A549 treated with AZD2906 at 1 μM for 4 hours (cell line): Measurements from ENCODE around the gene ZFP57. TPM values are rescaled to one million over a fixed set of nuclear protein-coding genes. Genes with fewer than 3 reads are reported as not detected.

Source experiments
- total RNA-seq: library from RNA; stranded (reverse); fragments of 200-300 nt; extraction: Qiagen RNA extraction; gene quantifications from 5 replicates; pipeline ENCODE4 v1.2.3, GENCODE V29; 2022

Gene ZFP57
- not detected in 5 replicates for total RNA-seq

GRCh38 chr6:29680904-29681303 lies at the start of gene ZFP57:
Gene ZFP57 (minus strand): TSS chr6:29681152. CDS start chr6:29677003, 4,149 bp downstream.

DNA sequence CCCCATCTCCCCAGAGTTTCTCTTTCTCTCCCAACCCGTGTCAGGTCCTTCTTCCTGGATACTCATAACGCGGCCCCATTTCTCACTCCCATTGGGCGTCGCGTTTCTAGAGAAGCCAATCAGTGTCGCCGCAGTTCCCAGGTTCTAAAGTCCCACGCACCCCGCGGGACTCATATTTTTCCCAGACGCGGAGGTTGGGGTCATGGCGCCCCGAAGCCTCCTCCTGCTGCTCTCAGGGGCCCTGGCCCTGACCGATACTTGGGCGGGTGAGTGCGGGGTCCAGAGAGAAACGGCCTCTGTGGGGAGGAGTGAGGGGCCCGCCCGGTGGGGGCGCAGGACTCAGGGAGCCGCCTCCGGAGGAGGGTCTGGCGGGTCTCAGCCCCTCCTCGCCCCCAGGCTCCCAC lies 42.3 kb upstream of the ZFP57 start, which contains the start of gene HLA-F:
Gene HLA-F, plus strand, starts transcription at position 173 of the 404 bp plus-strand sequence. Its CDS starts 30 bp downstream, at position 203.

GRCh38 chr6:29656798-29657197 lies 24.2 kb downstream of the ZFP57 start, which contains the start of gene MOG:
Gene MOG (plus strand): TSS chr6:29657092. CDS start chr6:29657210, 118 bp downstream.

DNA sequence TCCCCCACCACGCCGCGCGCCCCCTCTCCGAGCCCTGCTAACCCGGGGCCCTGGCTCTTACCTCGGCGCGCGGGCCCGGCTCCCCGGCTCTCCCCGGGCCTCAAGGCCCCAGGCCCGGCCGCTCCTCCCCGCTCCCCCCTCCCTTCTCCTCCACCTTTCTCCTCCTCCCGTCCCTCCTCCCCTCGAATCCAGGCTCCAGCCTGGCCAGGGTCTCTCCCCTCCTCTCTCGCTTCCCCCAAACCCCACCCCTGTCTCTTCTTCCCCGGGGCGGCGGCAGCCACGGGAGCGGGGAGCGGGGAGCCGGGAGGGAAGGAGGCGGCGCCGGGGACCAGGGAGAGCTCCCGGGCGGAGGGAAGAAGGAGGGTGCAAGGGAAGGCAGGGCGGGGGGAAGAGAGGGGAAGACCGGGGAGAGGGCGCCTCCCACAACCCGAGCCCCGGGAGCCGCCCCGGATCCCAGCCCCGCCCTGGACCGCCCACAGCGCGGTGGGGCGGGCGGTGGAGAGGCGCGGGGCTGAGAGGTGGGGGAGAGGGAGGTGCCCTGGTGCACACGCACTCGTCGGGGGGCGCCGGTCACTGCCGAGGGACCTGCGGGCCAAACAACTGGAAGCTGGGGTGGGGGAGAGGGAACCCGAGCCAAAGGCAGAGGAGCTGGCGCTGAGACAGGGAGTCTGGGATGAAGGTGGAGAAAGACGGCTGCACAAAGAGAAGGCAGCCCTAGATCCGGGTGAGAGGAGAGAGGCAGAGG lies 48.0 kb downstream of the ZFP57 start, which contains the start of gene GABBR1:
Gene GABBR1, minus strand, starts transcription at position 395 of the 745 bp plus-strand sequence. CDS start 798 bp downstream, outside the sequence.

Other genes starting within 250 kb of the ZFP57 start
- not detected in 5 replicates for gene OR10C1, start 241.8 kb downstream of the ZFP57 start, total RNA-seq
- not detected in 5 replicates for gene OR11A1, start 224.1 kb downstream of the ZFP57 start, total RNA-seq
- gene OR2H1, start 224.0 kb downstream of the ZFP57 start, total RNA-seq: not detected in 5 replicates
- gene MAS1L, start 193.2 kb downstream of the ZFP57 start, total RNA-seq: not detected in 5 replicates
- 0.41 to 1.00 TPM (median 0.54 TPM) in 5 replicates for gene UBD, start 121.4 kb downstream of the ZFP57 start, total RNA-seq
- gene OR2H2, start 96.0 kb downstream of the ZFP57 start, total RNA-seq: not detected in 5 replicates
- gene GABBR1, start 48.0 kb downstream of the ZFP57 start, total RNA-seq: 3.0 to 6.1 TPM (median 4.0 TPM) in 5 replicates
- not detected in 5 replicates for gene MOG, start 24.1 kb downstream of the ZFP57 start, total RNA-seq
- 3.5 to 5.1 TPM (median 4.2 TPM) in 5 replicates for gene HLA-F, start 42.3 kb upstream of the ZFP57 start, total RNA-seq
- 0.06 TPM in 1 of 5 replicates, not detected in the others for gene HLA-G, start 146.7 kb upstream of the ZFP57 start, total RNA-seq